Pulmonary artery endothelial cell (primary cell): Measurements from ENCODE around the gene TBCD. TPM values are rescaled to one million over a fixed set of nuclear protein-coding genes. Genes with fewer than 3 reads are reported as not detected.
"Not testable (repeated sequence)": the region's sequence is repeated elsewhere in the genome, so short reads cannot be mapped to it uniquely, and the experiment has no call there.

Source experiments
- DNase-seq: peaks from one replicate; pipeline ENCODE4 v3.0.0-alpha.2; 2011; ENCODE audit warnings: low read depth, low spot score
- total RNA-seq: library from RNA; depleted of rRNA; stranded (reverse); fragments of >200 nt; gene quantifications from 2 replicates; pipeline ENCODE4 v1.2.3, GENCODE V29; 2014

TBCD gene
- total RNA-seq, 1 donor from 2014 or later = 77.0 TPM

DNA sequence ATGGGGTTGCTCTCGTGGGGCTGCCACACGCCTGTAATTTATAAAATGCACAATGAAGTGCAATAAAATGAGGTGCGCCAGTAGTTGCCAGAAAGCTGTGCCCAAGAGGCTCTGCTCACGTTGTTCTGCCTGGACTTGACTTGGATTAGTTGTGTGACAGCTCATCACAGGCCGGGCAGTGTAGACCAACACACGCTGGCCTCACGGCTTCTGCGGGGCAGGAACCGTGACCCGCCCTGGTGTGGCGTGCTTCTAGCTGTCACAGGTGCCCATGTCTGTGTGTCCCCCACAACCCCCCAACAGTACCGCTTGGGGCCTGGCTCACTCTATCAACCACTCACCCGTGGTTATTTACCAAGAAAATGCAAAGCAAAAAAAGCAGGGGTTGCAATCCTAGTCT lies 200.2 kb downstream of the TBCD start:
- DNase-seq = no peak

DNA sequence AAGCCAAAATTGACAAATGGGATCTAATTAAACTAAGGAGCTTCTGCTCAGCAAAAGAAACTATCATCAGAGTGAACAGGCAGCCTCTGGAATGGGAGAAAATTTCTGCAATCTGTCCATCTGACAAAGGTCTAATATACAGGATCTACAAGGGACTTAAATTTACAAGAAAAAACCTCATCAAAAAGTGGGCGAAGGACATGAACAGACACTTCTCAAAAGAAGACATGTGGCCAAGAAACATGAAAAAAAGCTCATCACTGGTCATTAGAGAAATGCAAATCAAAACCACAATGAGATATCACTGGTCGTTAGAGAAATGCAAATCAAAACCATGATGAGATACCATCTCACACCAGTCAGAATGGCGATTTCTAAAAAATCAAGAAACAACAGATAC lies 203.2 kb downstream of the TBCD start:
- DNase-seq = not testable (repeated sequence)

DNA sequence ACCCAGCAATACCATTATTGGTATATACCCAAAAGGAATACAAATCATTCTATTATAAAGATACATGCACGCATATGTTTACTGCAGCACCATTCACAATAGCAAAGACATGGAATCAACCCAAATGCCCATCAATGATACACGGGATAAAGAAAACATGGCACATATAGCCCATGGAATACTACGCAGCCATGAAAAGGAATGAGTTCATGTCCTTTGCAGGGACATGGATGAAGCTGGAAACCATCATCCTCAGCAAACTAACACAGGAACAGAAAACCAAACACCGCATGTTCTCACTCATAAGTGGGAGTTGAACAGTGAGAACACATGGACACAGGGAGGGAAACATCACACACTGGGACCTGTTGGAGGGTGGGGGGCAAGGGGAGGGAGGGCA lies 203.8 kb downstream of the TBCD start:
- not testable (repeated sequence) for DNase-seq

DNA sequence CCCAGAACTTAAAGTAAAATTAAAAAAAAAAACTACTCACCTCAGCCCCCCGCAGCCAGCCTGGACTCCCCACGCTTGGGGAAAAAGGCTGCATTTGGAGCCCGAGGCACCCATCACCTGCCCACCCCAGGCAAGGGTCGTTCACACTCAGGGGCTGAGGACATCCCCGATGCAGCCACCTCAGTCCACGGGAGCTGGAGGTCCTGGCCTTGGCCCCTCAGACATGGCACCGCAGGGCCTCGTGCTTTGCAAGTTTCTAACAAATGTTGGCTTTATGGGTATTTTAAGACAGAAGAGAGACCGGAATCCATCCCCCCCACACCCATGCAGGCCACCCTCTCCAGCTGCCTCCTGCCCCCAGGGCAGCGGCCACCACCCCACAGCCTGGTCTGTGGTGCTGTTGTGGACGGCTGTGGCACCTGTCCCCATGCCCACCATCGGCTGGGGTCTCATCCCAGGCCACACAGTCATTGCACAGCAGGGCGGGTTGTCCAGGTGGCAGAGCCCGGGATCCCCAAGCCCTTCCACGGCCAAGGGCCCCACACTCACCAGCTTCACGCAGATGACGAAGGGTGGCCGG lies 204.4 kb downstream of the TBCD start:
- no peak for DNase-seq

DNA sequence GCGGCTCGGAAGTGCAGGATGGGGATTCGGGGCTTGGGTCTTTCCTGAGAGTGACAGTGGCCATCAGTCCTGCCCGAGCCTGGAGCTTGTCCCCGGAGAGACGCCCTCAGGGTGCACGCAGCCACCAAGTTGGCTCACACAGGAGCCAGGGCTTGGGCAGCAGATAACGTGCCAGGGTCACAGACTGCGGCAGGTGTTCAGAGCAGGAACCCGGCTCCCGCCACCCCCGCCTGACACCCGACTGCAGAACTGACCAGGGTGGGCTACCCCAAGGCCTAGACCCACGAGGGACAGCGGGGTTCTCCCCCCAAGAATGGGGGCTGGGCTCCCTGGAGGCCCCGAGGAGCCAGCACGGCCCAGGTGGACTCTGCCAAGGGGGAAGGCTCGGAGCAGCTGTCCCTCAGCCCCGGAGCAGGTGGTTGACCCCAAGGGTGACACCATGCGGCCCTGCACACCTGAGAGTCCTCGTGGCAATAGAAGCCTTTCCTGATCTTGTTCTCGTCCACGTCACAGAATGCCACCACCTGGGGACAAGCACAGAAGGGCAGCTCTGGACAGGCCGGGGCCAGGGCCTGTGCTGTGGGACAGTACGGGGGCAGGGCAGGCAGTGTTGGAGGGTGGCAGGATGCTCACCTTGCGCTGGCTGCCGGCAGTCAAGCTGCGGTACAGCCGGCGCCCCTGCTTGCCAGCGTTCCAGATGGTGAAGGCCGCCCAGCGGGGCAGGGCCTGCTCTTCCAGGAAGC lies 205.0 kb downstream of the TBCD start:
- DNase-seq = no peak

DNA sequence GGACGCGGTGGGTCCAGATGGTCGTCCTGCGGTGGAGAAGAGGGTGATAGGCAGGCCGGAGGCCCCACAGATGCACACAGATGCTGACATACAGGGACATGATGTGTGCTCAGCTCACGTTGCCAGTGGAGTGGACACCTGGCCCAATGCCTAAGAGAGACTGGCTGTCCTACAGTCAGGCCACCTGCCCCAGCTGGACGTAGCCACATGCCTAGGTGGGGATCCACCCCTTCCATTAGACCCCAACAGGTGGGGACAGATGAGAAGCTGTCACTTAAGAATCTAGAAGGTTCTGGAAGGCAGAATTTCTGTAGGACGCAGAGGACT lies 205.6 kb downstream of the TBCD start:
- no peak for DNase-seq

DNA sequence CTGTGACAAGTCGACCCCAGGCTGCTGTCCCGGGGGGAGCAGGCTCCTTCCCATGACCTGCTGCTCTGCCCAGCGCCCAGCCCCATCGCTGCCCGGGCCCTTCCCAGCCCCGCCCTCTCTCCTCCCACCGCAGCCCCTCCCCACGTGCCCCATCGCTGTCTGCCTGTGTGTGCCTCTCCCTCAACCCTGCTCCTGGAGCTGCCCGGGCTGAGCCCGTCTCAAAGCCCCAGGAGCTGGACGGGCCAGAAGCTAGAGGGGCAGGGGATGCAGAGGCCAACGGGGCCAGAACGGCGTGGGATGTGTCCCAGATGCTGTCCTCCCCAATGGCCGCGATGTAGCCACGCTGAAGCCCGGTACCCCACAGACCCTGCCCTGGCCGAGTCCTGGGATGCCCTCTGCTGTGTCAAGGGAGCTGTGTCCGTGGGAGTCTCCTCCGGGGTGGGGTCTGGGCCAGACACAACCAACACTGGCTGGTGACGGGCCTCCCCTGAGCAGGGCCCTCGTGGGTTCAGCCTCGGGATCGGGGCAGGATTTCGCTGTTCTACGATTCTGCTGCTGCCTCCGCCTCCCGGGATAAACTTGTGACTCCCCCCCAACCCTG lies 206.2 kb downstream of the TBCD start:
- no peak for DNase-seq

DNA sequence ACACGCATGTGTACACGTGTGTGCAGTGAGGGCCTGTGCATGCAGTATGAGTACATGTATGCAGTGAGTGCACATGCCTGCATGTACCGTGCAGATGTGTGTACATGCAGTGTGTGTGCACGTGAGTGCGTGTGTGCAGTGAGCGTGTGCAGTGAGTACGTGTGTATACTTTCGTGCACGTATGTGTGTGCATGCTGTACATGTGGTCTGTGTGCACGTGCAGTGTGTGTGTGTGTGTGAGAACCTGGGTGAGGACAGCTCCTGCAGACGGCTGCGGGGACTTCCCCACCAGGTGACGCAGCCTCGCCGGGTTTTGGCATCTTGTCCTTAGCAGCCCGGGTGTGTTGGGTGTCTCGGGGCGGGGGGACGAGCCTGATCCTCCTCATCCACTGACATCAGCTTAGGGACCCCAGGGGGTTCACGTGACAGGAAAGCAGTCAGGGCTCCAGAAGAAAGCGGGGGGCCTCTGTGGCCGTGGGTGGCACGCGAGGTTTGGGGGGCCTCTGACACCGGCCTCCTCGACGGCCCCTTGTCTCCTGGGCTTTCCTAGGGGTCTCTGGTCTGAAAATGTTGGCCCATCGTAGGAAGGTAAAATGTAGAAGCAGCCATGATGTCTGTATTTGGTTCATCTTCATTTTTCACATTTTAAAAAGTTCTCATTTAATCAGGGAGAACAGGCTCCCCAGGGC lies 207.5 kb downstream of the TBCD start:
- DNase-seq = no peak

DNA sequence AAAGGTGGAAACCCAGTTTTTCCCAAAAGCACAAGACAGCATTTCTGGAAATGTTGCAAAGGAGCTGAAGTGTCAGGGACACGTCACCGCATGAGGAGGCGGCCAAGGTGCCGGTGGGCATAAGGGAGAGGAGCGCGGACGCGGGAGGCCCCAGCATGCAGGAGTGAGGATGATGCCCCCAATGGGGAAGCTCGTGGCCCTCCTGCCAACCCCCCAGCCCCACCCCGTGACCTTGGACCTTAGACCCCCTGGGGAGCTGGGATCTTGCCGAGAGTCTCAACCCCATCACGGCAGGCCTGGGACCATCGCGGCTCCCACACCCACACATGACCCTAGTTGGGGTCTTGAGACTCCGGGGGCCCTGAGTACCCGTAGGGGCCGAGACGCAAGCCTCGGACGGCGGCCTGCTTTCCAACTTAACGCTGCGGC lies 208.1 kb downstream of the TBCD start:
- DNase-seq = no peak

DNA sequence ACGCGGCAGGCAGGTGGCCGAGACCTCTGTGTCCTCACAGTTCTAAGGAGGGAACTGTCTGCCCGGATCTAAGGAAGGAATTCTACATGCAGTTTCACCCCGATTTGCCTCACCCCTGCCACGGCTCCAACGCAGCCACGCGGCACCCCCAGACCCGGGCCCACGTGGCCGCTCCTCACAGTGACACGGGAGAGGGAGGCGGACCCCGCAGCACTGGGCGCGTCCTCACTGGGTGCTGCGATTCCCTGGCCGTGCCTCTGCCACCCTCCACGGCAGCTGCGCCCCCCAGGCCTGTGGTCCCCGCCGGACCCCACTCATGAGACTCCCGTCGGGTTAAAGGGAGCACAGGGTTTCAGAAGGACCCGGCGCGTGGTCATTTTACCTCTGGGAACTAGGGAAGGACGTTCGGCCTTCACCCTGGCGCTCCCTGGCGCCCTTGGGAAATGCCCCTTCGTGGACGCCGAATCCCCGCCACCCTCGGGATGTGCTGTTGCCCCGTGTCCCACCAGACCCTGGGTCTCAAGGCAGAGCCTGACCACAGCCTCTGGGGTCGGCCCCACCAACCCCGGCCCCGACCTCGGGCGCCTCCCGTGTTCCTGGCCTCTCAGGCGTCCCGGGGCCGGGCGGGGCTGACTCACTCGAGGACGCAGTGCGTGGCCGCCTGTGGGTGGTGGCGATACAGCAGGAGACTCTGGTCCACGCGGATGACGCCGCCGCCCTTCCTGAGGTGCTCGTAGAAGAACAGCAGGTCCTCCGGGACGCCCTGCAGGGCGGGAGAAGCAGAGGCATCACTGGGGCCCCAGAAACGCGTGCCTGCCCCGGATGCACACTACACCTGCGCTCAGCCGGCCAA lies 208.8 kb downstream of the TBCD start:
- DNase-seq = no peak

DNA sequence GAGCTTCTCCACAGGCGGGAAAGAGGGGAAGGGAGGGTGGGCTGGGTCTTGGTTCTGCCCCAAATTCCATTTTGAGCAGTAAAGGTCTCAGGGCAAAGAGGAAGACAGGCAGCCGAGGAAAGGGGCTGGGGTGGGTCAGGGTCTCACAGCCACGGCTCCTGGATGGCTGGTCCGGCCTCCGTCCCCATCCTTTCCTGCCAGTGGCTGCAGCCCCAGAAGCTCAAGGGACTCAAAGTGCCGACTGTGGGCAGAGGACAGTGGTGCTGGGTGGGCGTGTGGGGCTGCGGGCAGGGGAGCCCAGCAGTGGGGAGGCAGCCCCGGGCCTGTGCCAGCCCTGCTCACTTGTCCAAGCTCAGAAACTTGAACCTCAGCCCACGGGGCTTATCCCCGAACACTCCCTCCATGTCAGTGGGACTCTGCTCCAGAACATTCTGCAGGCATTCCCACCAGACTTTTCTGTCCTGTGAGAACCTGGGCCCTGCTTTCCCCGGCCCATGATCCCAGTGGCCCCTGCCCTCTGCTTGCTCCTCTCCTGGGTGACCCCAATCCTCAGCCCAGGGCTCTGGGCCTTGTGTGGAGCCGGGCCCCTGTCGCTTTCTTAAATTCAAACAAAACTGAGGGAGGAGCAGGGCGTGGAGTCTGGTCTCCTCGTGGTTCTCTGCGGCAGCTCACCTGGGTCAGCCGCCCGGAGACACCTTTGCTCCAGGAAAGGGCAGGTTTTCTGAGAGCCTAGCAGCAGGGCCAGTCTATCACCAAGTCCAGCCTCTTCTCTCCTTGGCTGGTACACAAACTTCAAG lies 209.7 kb downstream of the TBCD start:
- no peak for DNase-seq

DNA sequence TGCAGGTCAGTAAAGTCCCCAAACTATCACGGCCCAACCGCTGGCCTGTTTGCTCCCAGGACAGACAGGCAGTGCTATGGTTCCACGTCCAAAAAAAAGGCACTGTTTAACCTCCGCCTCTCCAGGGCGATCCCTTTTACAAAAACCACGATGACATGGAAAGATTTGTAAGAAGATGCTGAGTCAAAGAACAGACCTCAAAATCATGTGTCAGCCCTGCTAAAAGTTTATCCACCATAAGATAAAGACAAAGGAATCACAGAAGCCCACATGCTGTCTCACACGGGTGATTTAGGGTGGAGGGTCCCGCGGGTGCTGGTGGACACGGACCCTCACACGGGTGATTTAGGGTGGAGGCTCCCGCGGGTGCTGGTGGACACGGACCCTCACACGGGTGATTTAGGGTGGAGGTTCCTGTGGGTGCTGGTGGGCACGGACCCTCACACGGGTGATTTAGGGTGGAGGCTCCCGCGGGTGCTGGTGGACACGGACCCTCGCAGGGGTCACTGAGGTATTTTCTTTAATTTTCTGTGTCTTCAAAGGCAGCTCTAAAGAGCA lies 210.4 kb downstream of the TBCD start:
- DNase-seq = no peak

DNA sequence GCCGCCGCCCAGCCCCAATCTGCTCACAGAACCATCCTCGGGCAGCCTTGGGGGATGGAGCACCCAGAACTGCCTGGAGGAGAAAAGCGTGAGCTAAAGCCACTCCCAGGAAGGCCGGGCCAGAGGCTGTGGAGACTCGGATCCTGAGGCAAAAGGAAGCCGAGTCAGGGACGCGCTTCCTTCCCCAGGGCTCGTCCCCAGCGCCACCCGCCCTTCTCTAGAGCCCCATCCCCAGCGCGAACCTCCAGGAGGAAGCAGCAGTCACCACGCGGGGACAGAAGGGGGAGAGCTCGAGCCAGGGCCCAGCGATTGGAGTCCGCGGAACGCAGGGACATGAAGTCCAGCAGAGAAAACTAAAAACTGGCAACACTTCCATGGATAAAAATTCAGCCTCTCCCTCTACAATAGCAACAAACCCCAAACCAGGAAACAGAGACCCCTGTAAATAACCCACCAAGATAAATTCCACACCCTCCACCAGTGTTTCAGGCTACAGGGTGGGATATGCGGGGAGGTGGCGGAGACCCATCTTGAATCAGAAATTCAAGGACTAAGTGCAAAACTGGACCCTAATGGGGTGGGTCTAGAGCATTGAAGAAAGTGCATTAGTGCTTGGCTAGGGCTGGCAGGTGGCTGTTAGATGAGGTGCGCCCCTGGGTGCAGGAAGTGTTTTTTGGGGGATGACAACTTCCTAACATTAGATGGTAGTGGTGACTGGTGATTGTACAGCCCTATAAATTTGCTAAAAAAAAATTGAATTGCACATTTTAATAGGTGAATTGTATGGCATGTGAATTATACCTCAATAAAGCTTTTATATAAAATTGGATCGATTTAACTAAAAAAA lies 211.5 kb downstream of the TBCD start:
- DNase-seq = peak; percentile 55

DNA sequence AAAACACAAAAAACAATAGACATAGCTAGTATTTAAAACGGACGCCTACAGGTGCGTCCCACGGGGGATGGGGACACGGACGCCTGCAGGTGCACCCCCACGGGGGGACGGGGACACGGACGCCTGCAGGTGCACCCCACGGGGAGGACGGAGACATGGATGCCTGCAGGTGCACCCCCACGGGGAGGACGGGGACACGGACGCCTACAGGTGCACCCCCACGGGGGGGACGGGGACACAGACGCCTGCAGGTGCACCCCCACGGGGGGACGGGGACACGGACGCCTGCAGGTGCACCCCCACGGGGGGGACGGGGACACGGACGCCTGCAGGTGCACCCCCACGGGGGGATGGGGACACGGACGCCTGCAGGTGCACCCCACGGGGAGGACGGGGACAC lies 212.6 kb downstream of the TBCD start:
- DNase-seq = not testable (repeated sequence)

DNA sequence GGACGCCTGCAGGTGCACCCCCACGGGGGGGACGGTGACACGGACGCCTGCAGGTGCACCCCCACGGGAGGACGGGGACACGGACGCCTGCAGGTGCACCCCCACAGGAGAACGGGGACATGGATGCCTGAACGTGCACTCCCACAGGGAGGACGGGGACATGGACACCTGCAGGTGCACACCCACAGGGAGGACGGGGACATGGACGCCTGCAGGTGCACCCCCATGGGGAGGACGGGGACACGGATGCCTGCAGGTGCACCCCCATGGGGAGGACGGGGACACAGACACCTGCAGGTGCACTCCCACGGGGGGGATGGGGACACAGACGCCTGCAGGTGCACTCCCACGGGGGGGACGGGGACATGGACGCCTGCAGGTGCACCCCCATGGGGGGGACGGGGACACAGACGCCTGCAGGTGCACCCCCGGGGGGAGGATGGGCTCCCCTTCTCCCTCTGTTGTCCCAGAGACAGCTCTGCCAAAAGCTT lies 213.0 kb downstream of the TBCD start:
- DNase-seq = no peak

DNA sequence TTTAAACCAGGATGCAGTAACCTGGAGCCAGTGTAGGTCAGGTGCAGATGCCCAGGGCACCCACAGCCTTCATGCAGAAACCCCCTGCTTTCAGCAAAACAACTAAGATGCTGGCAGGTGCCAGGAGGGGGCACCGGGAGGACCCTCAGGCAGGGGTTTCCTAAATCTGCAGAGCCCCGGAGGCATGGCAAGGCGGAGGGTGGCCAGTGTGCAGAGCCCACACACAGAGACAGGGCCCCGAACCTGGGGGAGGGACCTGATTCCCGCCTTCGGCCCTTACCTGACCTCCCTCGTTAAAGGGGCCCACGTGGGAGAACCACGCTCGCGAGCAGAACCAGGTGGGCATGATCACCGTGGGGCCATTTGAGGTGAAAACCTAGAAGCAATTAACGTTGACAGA lies 213.5 kb downstream of the TBCD start:
- DNase-seq = no peak

DNA sequence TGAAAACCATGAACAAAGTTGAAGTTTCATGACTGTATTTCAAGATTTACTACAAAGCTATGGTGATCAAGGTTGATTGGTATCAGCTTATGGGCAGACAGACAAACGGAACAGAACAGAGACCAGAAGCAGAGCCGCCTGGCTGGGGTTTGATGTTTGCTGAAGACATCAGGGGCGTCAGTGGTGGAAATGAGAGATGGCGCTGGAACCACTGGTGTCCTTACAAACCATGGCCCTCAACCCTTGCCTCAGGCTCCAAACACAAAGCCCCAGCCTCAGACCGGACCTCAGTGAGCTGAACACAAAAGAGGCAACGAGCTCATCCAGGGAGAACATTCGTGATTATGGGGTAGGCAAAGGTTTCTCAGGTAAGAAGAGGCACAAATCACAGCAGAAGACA lies 214.6 kb downstream of the TBCD start:
- no peak for DNase-seq

DNA sequence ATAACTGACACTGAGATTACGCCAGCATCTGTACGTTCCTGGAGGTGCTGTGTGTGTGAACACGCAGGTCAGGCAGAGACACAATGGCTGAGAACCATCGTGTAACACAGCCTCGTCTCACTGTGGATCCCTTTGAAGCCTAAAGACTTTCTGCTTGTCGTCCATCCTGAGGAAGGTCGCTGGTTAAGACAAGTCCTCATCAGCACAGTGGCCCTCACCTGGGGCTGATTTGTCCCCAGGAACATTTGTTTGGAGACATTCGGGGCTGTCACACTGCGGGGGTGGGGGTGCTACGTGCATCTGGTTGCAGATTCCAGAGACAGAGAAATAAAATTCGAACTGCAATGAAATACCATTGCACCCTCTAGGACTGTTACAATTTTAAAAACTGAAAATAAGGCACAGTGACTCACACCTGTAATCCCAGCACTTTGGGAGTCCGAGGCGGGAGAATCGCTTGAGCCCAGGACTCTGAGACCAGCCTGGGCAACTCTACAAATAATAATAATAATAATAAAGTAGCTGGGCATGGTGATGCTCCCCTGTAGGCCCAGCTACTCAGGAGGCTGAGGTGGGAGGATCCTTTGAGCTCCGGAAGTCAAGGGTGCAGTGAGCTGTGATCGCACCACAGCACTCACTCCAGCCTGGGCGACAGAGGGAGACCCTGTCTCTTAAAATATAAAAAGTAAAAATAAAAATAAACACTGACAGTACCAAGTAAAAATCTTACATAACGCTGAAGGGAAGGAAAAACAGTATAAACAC lies 215.6 kb downstream of the TBCD start:
- no peak for DNase-seq
